Adrenal gland (tissue), 5 donors: ENCODE data around the gene KCNG3.

Experiments
- POLR2A ChIP-seq, 2 donors: fragments of 450-650 bp; IDR thresholded peaks; one replicate each; pipeline ENCODE4 v1.6.1; 2017; ENCODE audit warnings: antibody characterized with exemption in 2 of 2, mild to moderate bottlenecking in 2 of 2, moderate library complexity in 1 of 2
- TF ChIP-seq, protein P1 (sequence below), 6 experiments: fragments of 450-650 bp in 4 of 6; fragments of 200-600 bp in 2 of 6; sonication (generic) in 1 of 6; IDR thresholded peaks; 1 replicate in 5 of 6; 2 replicates in 1 of 6; pipeline versions ENCODE4 v1.5.1 to v1.8.0; 2016 to 2021; ENCODE audit warnings: antibody characterized with exemption in 6 of 6, mild to moderate bottlenecking in 2 of 6, moderate library complexity in 1 of 6
- donor health status: DM: no; HTN: no; CAD: no.

DNA sequence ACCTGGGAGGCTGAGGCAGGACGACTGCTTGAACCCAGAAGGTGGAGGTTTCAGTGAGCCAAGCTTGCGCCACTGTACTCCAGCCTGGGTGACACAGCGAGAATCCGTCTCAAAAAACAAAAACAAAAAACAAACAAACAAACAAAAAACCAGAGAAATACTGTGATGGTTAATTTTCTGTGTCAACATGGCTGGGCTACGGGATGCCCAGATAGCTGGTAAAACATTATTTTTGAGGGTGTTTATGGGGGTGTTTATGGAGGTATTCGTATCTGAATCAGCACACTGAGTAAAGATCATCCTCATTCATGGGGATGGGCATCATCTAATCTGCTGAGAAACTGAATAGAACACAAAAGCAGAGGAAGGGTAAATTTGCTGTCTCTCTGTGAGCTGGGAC, 92.0 kb downstream of the KCNG3 start:
- TF ChIP-seq POLR2A (IDR thresholded peaks at IDR 0.05), result no peak
- TF ChIP-seq, protein P1, sequence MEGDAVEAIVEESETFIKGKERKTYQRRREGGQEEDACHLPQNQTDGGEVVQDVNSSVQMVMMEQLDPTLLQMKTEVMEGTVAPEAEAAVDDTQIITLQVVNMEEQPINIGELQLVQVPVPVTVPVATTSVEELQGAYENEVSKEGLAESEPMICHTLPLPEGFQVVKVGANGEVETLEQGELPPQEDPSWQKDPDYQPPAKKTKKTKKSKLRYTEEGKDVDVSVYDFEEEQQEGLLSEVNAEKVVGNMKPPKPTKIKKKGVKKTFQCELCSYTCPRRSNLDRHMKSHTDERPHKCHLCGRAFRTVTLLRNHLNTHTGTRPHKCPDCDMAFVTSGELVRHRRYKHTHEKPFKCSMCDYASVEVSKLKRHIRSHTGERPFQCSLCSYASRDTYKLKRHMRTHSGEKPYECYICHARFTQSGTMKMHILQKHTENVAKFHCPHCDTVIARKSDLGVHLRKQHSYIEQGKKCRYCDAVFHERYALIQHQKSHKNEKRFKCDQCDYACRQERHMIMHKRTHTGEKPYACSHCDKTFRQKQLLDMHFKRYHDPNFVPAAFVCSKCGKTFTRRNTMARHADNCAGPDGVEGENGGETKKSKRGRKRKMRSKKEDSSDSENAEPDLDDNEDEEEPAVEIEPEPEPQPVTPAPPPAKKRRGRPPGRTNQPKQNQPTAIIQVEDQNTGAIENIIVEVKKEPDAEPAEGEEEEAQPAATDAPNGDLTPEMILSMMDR (IDR thresholded peaks at IDR 0.05), result no peak
